ENCODE results near the gene RNF168.
A peak's percentile ranks its signal among the peaks of the same experiment; 100 is the strongest.
"Not testable (repeated sequence)": the region's sequence is repeated elsewhere in the genome, so short reads cannot be mapped to it uniquely, and the experiment has no call there.

Gene RNF168

GRCh38 chr3:196471551-196471950 lies 32.0 kb downstream of the RNF168 start:
- no peak for DNase-seq (ENCODE audit: low read depth)
- H3K4me3 ChIP-seq (ENCODE audit: low read depth, low read length) = no peak overlapping the region
- TF ChIP-seq MAX (IDR thresholded peaks at IDR 0.05; ENCODE audit: low read depth, low read length) (no peak), CTCF (IDR thresholded peaks at IDR 0.05; ENCODE audit: low read depth, low read length) (no peak), POLR2A (IDR thresholded peaks at IDR 0.05; ENCODE audit: extremely low read depth, insufficient read length) (no peak), MYC (IDR thresholded peaks at IDR 0.05; ENCODE audit: low read depth, low read length) (no peak)

GRCh38 chr3:196470182-196470581 lies 33.4 kb downstream of the RNF168 start:
- H3K4me3 ChIP-seq (ENCODE audit: low read depth, low read length); DNase-seq (ENCODE audit: low read depth): not testable (repeated sequence)

- no peak overlapping the region for H3K4me3 ChIP-seq (ENCODE audit: low read depth, low read length)
- DNase-seq (ENCODE audit: low read depth) = no peak
- TF ChIP-seq MYC (IDR thresholded peaks at IDR 0.05; ENCODE audit: low read depth, low read length) (no peak), MAX (IDR thresholded peaks at IDR 0.05; ENCODE audit: low read depth, low read length) (no peak), POLR2A (IDR thresholded peaks at IDR 0.05; ENCODE audit: extremely low read depth, insufficient read length) (no peak), CTCF (IDR thresholded peaks at IDR 0.05; ENCODE audit: low read depth, low read length) (no peak)
Measured at GRCh38 chr3:196463804-196464203, 39.8 kb downstream of the RNF168 start.

- DNase-seq (ENCODE audit: low read depth) = no peak
- H3K4me3 ChIP-seq (ENCODE audit: low read depth, low read length) = no peak overlapping the region
- no peak for TF ChIP-seq CTCF (IDR thresholded peaks at IDR 0.05; ENCODE audit: low read depth, low read length)
- TF ChIP-seq MAX (IDR thresholded peaks at IDR 0.05; ENCODE audit: low read depth, low read length) = no peak
- TF ChIP-seq POLR2A (IDR thresholded peaks at IDR 0.05; ENCODE audit: extremely low read depth, insufficient read length) = no peak
- TF ChIP-seq MYC (IDR thresholded peaks at IDR 0.05; ENCODE audit: low read depth, low read length) = no peak
Measured at GRCh38 chr3:196463478-196463756, 40.2 kb downstream of the RNF168 start.

GRCh38 chr3:196462680-196463477 lies 40.7 kb downstream of the RNF168 start:
- not testable (repeated sequence) for DNase-seq (ENCODE audit: low read depth); H3K4me3 ChIP-seq (ENCODE audit: low read depth, low read length)

- TF ChIP-seq MYC (IDR thresholded peaks at IDR 0.05; ENCODE audit: low read depth, low read length) = no peak
- TF ChIP-seq POLR2A (IDR thresholded peaks at IDR 0.05; ENCODE audit: extremely low read depth, insufficient read length) = no peak
- TF ChIP-seq MAX (IDR thresholded peaks at IDR 0.05; ENCODE audit: low read depth, low read length) = no peak
- TF ChIP-seq CTCF (IDR thresholded peaks at IDR 0.05; ENCODE audit: low read depth, low read length) = no peak
- no peak overlapping the region for H3K4me3 ChIP-seq (ENCODE audit: low read depth, low read length)
- peak; percentile 18 for DNase-seq (ENCODE audit: low read depth)
Measured at GRCh38 chr3:196458063-196458462, 45.5 kb downstream of the RNF168 start.

GRCh38 chr3:196457470-196457869 lies 46.1 kb downstream of the RNF168 start:
- DNase-seq (ENCODE audit: low read depth) = peak; percentile 76
- H3K4me3 ChIP-seq (ENCODE audit: low read depth, low read length) = not testable (repeated sequence)
